Esophagus squamous epithelium (tissue), 5 donors: ENCODE data around the gene IKBKE. TPM values are rescaled to one million over a fixed set of nuclear protein-coding genes. Genes with fewer than 3 reads are reported as not detected.
A peak's percentile ranks its signal among the peaks of the same experiment; 100 is the strongest.

ENCODE experiments used
- DNase-seq: peaks from one replicate; lab custom pipeline; 2025; lab: John Stamatoyannopoulos, UW
- H3K27ac ChIP-seq, 4 donors: fragments of 200-600 bp; sonication (generic); one replicate each; pipeline ENCODE4 v1.5.1; 2016 to 2019; ENCODE audit warnings: mild to moderate bottlenecking in 1 of 4
- H3K27me3 ChIP-seq, 4 donors: fragments of 200-600 bp; sonication (generic); 1 replicate in 3 of 4; 2 replicates in 1 of 4; pipeline versions ENCODE4 v1.5.1 to v1.6.0; 2017 to 2021; ENCODE audit warnings: antibody characterized with exemption in 1 of 4
- H3K36me3 ChIP-seq, 3 donors: fragments of 200-600 bp; sonication (generic); one replicate each; pipeline ENCODE4 v1.5.1; 2016 to 2019
- H3K4me1 ChIP-seq, 3 donors: fragments of 200-600 bp; sonication (generic); one replicate each; pipeline ENCODE4 v1.5.1; 2017 to 2019
- H3K4me3 ChIP-seq, 4 donors: fragments of 200-600 bp; sonication (generic); 1 replicate in 3 of 4; 2 replicates in 1 of 4; pipeline ENCODE4 v1.5.1; 2016 to 2019; ENCODE audit warnings: mild to moderate bottlenecking in 2 of 4, moderate library complexity in 1 of 4
- H3K9me3 ChIP-seq, 3 donors: fragments of 200-600 bp; sonication (generic); one replicate each; pipeline ENCODE4 v1.5.1; 2016 to 2019
- CTCF ChIP-seq, 6 experiments: fragments of 450-650 bp in 4 of 6; fragments of 200-600 bp in 2 of 6; sonication (generic) in 2 of 6; IDR thresholded peaks; one replicate each; pipeline ENCODE4 v1.5.1; 2016 to 2019; ENCODE audit warnings: antibody characterized with exemption in 6 of 6, mild to moderate bottlenecking in 4 of 6, moderate library complexity in 4 of 6
- POLR2A ChIP-seq, 4 donors: fragments of 450-650 bp; IDR thresholded peaks; one replicate each; pipeline ENCODE4 v1.6.1; 2017; ENCODE audit warnings: antibody characterized with exemption in 4 of 4, mild to moderate bottlenecking in 4 of 4, moderate library complexity in 3 of 4
- WGBS, 2 donors: methylation state at CpG; one replicate each; pipeline ENCODE4 v1.1.5; 2018; 5-methylcytosine and 5-hydroxymethylcytosine counted together
- intact Hi-C: fragments of 100-400 bp; cut with DNase I; formaldehyde crosslinking; loops from one replicate; pipeline ENCODE4 v1.15.0; 2022
- total RNA-seq, 4 donors: library from RNA; depleted of rRNA; stranded (reverse); fragments of >200 nt; gene quantifications; one replicate each; pipeline ENCODE4 v1.1.0, GENCODE V29; 2016
- donor health status: DM: yes; HTN: yes; CAD: no.

Gene IKBKE
- total RNA-seq, 4 donors from 2014 or later: 12.6 to 23.7 (median 18.1) TPM

- no peaks in the 10 kb centered on the region for H3K36me3 ChIP-seq
- intact Hi-C loops: no loop called here
- 32 to 37% methylated on average over 11 to 12 of the region's 48 CpGs for WGBS, 2 donors
- peaks cover 35 to 98% (median 54%) of the 10 kb centered on the region in 3 donors for H3K4me1 ChIP-seq
- peak overlapping the region; percentile 73 to 96 (median 88) for H3K4me3 ChIP-seq
- peak overlapping the region; percentile 85 to 93 (median 92) for H3K27ac ChIP-seq
- TF ChIP-seq CTCF (IDR thresholded peaks at IDR 0.05) (no peak), POLR2A (IDR thresholded peaks at IDR 0.05) (no peak)
- no peak for DNase-seq
- peaks cover 0 to 8% (median 0%) of the 10 kb centered on the region in 4 donors for H3K27me3 ChIP-seq
- H3K9me3 ChIP-seq: no peaks in the 10 kb centered on the region
Measured at GRCh38 chr1:206506405-206507283, 36.4 kb downstream of the IKBKE start.

- H3K27ac ChIP-seq: peak within 1 kb of the TSS; percentile 85 to 93 (median 92)
- TF ChIP-seq CTCF (IDR thresholded peaks at IDR 0.05) (no peak), POLR2A (IDR thresholded peaks at IDR 0.05) (peak in 2 of 4 donors; percentile 93)
- H3K27me3 ChIP-seq: peaks cover 0 to 8% (median 0%) of the 10 kb centered on the region in 4 donors
- peaks cover 40 to 98% (median 57%) of the 10 kb centered on the region in 3 donors for H3K4me1 ChIP-seq
- WGBS, 2 donors: 1 to 4% methylated on average over 4 to 10 of the region's 97 CpGs
- no peaks in the 10 kb centered on the region for H3K9me3 ChIP-seq
- intact Hi-C loops: no loop called here
- DNase-seq: peak; percentile 35
- peak within 1 kb of the TSS; percentile 73 to 96 (median 88) for H3K4me3 ChIP-seq
- no peaks in the 10 kb centered on the region for H3K36me3 ChIP-seq
Measured at GRCh38 chr1:206507284-206508129, 37.2 kb downstream of the IKBKE start, which contains the start of gene RASSF5. RASSF5 (plus strand) TSS chr1:206507531; CDS start chr1:206507603, 72 bp downstream.

- H3K4me3 ChIP-seq: peak overlapping the region; percentile 73 to 96 (median 88)
- no peaks in the 10 kb centered on the region for H3K36me3 ChIP-seq
- no peaks in the 10 kb centered on the region for H3K9me3 ChIP-seq
- H3K4me1 ChIP-seq: peaks cover 48 to 98% (median 61%) of the 10 kb centered on the region in 3 donors
- WGBS, 2 donors: 32 to 34% methylated on average over 14 to 15 of the region's 15 CpGs
- peaks cover 0 to 8% (median 0%) of the 10 kb centered on the region in 4 donors for H3K27me3 ChIP-seq
- TF ChIP-seq CTCF (IDR thresholded peaks at IDR 0.05) (no peak), POLR2A (IDR thresholded peaks at IDR 0.05) (no peak)
- H3K27ac ChIP-seq: peak overlapping the region; percentile 85 to 93 (median 92)
- intact Hi-C loops: no loop called here
- DNase-seq: no peak
Measured at GRCh38 chr1:206508130-206508889, 38.0 kb downstream of the IKBKE start.

- intact Hi-C loops: no loop called here
- peak in 1 of 4 donors; percentile 22 for TF ChIP-seq POLR2A (IDR thresholded peaks at IDR 0.05)
- TF ChIP-seq CTCF (IDR thresholded peaks at IDR 0.05): no peak
- 17 to 38% methylated on average over 5 of the region's 6 CpGs for WGBS, 2 donors
- peak overlapping the region; percentile 73 to 96 (median 88) for H3K4me3 ChIP-seq
- no peak for DNase-seq
- H3K36me3 ChIP-seq: no peaks in the 10 kb centered on the region
- H3K27me3 ChIP-seq: peaks cover 0 to 8% (median 0%) of the 10 kb centered on the region in 4 donors
- H3K4me1 ChIP-seq: peaks cover 47 to 98% (median 59%) of the 10 kb centered on the region in 3 donors
- peak overlapping the region; percentile 85 to 93 (median 92) for H3K27ac ChIP-seq
- no peaks in the 10 kb centered on the region for H3K9me3 ChIP-seq
Measured at GRCh38 chr1:206508956-206509355, 38.7 kb downstream of the IKBKE start.
